Liver (tissue), 3 donors: ENCODE data around the gene ANXA3.

ENCODE experiments used
- EGR1 ChIP-seq, 2 donors: IDR thresholded peaks; 2 replicates each; pipeline ENCODE4 v1.6.1; 2016 to 2018; ENCODE audit warnings: antibody characterized with exemption in 2 of 2, low read depth in 2 of 2
- HNF4G ChIP-seq: IDR thresholded peaks from 2 replicates; pipeline ENCODE4 v1.6.1; 2016; ENCODE audit warnings: antibody characterized with exemption
- RAD21 ChIP-seq, 2 donors: IDR thresholded peaks; 2 replicates each; pipeline ENCODE4 v1.6.1; 2016; ENCODE audit warnings: antibody characterized with exemption in 2 of 2, mild to moderate bottlenecking in 2 of 2
- SP1 ChIP-seq: IDR thresholded peaks from 2 replicates; pipeline ENCODE4 v1.6.1; 2018; ENCODE audit warnings: antibody characterized with exemption, mild to moderate bottlenecking
- YY1 ChIP-seq: IDR thresholded peaks from 2 replicates; pipeline ENCODE4 v1.6.1; 2016; ENCODE audit warnings: antibody characterized with exemption, mild to moderate bottlenecking
- TF ChIP-seq, protein P1 (sequence below): IDR thresholded peaks from 2 replicates; pipeline ENCODE4 v1.6.1; 2016; ENCODE audit warnings: antibody characterized with exemption, mild to moderate bottlenecking
- TF ChIP-seq, protein P2 (sequence below): fragments of 150-350 bp; IDR thresholded peaks from 2 replicates; pipeline ENCODE4 v1.5.1; 2017; ENCODE audit warnings: improper control_type of control experiment, low read depth, low read length; ENCODE audit not compliant: missing input control
- donor health status: healthy.
- donor health status: healthy.

DNA sequence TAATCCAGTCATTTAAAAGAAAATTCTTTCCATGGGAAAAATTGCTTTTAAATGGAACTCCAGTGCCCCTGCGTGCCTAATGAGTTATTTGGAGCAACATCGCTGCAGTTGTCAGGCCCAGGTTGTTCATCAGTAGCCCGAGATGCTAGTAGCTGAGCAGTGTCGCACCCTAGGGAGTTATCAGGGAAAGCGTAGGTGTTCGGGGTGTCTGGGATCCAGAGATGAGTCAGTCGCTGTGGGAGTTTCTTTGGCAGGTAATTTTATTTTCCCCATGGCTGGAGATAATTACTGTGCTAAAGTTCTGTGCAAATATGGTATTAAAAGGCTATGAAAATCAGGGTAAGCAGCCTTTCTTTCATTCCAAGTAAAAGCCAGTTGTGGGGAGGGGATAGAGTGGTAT, 49.4 kb downstream of the ANXA3 start:
- TF ChIP-seq SP1: no peak
- TF ChIP-seq, protein P1, sequence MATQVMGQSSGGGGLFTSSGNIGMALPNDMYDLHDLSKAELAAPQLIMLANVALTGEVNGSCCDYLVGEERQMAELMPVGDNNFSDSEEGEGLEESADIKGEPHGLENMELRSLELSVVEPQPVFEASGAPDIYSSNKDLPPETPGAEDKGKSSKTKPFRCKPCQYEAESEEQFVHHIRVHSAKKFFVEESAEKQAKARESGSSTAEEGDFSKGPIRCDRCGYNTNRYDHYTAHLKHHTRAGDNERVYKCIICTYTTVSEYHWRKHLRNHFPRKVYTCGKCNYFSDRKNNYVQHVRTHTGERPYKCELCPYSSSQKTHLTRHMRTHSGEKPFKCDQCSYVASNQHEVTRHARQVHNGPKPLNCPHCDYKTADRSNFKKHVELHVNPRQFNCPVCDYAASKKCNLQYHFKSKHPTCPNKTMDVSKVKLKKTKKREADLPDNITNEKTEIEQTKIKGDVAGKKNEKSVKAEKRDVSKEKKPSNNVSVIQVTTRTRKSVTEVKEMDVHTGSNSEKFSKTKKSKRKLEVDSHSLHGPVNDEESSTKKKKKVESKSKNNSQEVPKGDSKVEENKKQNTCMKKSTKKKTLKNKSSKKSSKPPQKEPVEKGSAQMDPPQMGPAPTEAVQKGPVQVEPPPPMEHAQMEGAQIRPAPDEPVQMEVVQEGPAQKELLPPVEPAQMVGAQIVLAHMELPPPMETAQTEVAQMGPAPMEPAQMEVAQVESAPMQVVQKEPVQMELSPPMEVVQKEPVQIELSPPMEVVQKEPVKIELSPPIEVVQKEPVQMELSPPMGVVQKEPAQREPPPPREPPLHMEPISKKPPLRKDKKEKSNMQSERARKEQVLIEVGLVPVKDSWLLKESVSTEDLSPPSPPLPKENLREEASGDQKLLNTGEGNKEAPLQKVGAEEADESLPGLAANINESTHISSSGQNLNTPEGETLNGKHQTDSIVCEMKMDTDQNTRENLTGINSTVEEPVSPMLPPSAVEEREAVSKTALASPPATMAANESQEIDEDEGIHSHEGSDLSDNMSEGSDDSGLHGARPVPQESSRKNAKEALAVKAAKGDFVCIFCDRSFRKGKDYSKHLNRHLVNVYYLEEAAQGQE: no peak
- TF ChIP-seq EGR1 (IDR thresholded peaks at IDR 0.05; ENCODE audit: low read depth in 2 of 2): no peak
- no peak for TF ChIP-seq RAD21 (IDR thresholded peaks at IDR 0.05)
- TF ChIP-seq, protein P2, sequence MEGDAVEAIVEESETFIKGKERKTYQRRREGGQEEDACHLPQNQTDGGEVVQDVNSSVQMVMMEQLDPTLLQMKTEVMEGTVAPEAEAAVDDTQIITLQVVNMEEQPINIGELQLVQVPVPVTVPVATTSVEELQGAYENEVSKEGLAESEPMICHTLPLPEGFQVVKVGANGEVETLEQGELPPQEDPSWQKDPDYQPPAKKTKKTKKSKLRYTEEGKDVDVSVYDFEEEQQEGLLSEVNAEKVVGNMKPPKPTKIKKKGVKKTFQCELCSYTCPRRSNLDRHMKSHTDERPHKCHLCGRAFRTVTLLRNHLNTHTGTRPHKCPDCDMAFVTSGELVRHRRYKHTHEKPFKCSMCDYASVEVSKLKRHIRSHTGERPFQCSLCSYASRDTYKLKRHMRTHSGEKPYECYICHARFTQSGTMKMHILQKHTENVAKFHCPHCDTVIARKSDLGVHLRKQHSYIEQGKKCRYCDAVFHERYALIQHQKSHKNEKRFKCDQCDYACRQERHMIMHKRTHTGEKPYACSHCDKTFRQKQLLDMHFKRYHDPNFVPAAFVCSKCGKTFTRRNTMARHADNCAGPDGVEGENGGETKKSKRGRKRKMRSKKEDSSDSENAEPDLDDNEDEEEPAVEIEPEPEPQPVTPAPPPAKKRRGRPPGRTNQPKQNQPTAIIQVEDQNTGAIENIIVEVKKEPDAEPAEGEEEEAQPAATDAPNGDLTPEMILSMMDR: no peak
- no peak for TF ChIP-seq HNF4G
- no peak for TF ChIP-seq YY1
